GM21447 (cell line): ENCODE measurements around the gene CRYZL1.
A peak's percentile ranks its signal among the peaks of the same experiment; 100 is the strongest.
"Not testable (repeated sequence)": the region's sequence is repeated elsewhere in the genome, so short reads cannot be mapped to it uniquely, and the experiment has no call there.

Experiments used
- ATAC-seq: cut with Tn5 transposase; IDR thresholded peaks from one replicate; pipeline ENCODE4 v1.9.1; 2021; ENCODE audit not compliant: unreplicated experiment

CRYZL1 gene

GRCh38 chr21:33640697-33641351 lies 717 bp downstream of the CRYZL1 start:
- ATAC-seq = no peak

- ATAC-seq = no peak
Measured at GRCh38 chr21:33634254-33634653, 7.3 kb downstream of the CRYZL1 start.

GRCh38 chr21:33626151-33626550 lies 15.4 kb downstream of the CRYZL1 start:
- ATAC-seq = not testable (repeated sequence)

- ATAC-seq = no peak
Measured at GRCh38 chr21:33622253-33622652, 19.3 kb downstream of the CRYZL1 start.

- no peak for ATAC-seq
Measured at GRCh38 chr21:33619726-33620125, 21.8 kb downstream of the CRYZL1 start.

- no peak for ATAC-seq
Measured at GRCh38 chr21:33618407-33618806, 23.1 kb downstream of the CRYZL1 start.

GRCh38 chr21:33617565-33617964 lies 24.0 kb downstream of the CRYZL1 start:
- not testable (repeated sequence) for ATAC-seq

- ATAC-seq = no peak
Measured at GRCh38 chr21:33611006-33611744, 30.4 kb downstream of the CRYZL1 start.

GRCh38 chr21:33608559-33608958 lies 33.0 kb downstream of the CRYZL1 start:
- ATAC-seq = no peak

GRCh38 chr21:33598051-33598450 lies 43.5 kb downstream of the CRYZL1 start:
- ATAC-seq = no peak

- peak; percentile 87 for ATAC-seq
Measured at GRCh38 chr21:33588485-33589335, 52.8 kb downstream of the CRYZL1 start, which contains the start of gene DONSON. TSS of gene DONSON (minus strand) at chr21:33588684. CDS start at chr21:33588641, 43 bp downstream.

GRCh38 chr21:33587792-33588484 lies 53.6 kb downstream of the CRYZL1 start:
- ATAC-seq = peak; percentile 29

- no peak for ATAC-seq
Measured at GRCh38 chr21:33586927-33587326, 54.6 kb downstream of the CRYZL1 start.

GRCh38 chr21:33584455-33584854 lies 57.1 kb downstream of the CRYZL1 start:
- no peak for ATAC-seq

- no peak for ATAC-seq
Measured at GRCh38 chr21:33578959-33579542, 62.5 kb downstream of the CRYZL1 start.

- no peak for ATAC-seq
Measured at GRCh38 chr21:33578214-33578613, 63.3 kb downstream of the CRYZL1 start.

- ATAC-seq = not testable (repeated sequence)
Measured at GRCh38 chr21:33576741-33577141, 64.8 kb downstream of the CRYZL1 start.

- no peak for ATAC-seq
Measured at GRCh38 chr21:33572350-33572749, 69.2 kb downstream of the CRYZL1 start.

- no peak for ATAC-seq
Measured at GRCh38 chr21:33569991-33570390, 71.5 kb downstream of the CRYZL1 start.

- ATAC-seq = no peak
Measured at GRCh38 chr21:33568448-33568847, 73.1 kb downstream of the CRYZL1 start.

- ATAC-seq = no peak
Measured at GRCh38 chr21:33567914-33568313, 73.6 kb downstream of the CRYZL1 start.
